ENCODE measurements around the gene CLIC3.

The CLIC3 gene

GRCh38 chr9:136951541-136952320 lies 44.6 kb downstream of the CLIC3 start, which contains the start of gene LCN12:
Gene LCN12, plus strand, starts transcription at chr9:136952273. Its CDS starts 55 bp downstream, at chr9:136952328.
- no peak for DNase-seq (ENCODE audit: low spot score)

- DNase-seq (ENCODE audit: low spot score): no peak
Observed at GRCh38 chr9:136950656-136951276, 45.6 kb downstream of the CLIC3 start.

- peak; percentile 100 for DNase-seq (ENCODE audit: low spot score)
Observed at GRCh38 chr9:136949817-136950655, 46.3 kb downstream of the CLIC3 start.

- DNase-seq (ENCODE audit: low spot score): no peak
Observed at GRCh38 chr9:136949239-136949816, 47.0 kb downstream of the CLIC3 start.

GRCh38 chr9:136947955-136948510 lies 48.3 kb downstream of the CLIC3 start:
- DNase-seq (ENCODE audit: low spot score): peak; percentile 57

GRCh38 chr9:136947028-136947891 lies 49.1 kb downstream of the CLIC3 start:
- no peak for DNase-seq (ENCODE audit: low spot score)

- DNase-seq (ENCODE audit: low spot score): no peak
Observed at GRCh38 chr9:136946228-136947027, 49.9 kb downstream of the CLIC3 start.

GRCh38 chr9:136945333-136946227 lies 50.8 kb downstream of the CLIC3 start:
- DNase-seq (ENCODE audit: low spot score): no peak

Data from iPS-NIHi11 (cell line).